NCI-H1436 treated with DMSO at 0.1 percent for 48 hours (cell line): ENCODE results near the gene PPP2R5A.

Experiments
- DNase-seq: peaks from one replicate; lab custom pipeline; 2025; lab: John Stamatoyannopoulos, UW

The PPP2R5A gene

DNA sequence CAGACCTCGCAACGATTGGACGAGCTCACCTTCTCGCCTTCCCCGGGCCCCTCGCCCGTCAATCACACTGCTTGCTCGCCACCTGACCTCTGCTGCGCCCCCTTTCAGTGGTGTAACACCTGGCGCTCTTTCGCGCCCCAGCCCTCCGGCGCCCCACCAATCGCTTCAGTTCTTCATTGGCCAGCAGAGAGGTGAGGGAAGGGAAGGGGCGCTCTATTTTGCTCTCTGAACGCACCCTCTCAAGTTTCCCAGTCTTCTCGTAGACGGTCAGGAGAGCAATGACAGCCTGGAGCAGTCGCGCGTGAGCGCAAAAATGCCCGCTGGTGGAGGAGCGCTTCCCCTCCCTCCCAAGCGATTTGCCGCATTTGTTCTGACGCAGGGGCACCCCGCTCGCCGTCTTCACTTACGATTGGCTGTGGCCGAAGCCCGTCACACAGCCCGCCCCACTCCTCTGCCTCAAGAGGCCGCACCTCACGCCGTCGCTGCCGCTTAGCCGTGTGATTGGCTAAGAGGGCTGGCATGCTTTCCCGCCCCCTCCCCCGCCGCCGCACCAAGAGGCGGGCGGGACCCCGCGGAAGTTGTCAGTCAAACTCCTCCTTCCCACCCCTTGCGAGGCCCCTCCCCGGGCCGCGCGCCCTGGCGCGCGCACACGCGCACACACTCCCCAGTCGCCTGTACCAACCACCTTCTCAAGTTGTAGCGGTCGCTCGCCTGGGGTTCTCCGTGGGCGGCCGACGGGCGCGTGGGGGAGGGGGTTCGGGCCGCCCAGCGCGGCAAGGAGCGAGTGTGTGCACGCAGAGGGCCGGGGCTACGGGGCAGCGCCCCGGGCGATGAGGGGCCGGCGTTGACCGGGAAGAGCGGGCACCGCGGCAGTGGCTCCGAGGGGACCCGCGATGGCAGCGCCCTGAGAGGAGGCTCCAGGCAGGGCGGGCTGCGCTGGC is at the start of gene PPP2R5A:
TSS of gene PPP2R5A (plus strand) at position 667 of the 941 bp plus-strand sequence. CDS start 701 bp downstream, outside the sequence.
- peak; percentile 97 for DNase-seq

DNA sequence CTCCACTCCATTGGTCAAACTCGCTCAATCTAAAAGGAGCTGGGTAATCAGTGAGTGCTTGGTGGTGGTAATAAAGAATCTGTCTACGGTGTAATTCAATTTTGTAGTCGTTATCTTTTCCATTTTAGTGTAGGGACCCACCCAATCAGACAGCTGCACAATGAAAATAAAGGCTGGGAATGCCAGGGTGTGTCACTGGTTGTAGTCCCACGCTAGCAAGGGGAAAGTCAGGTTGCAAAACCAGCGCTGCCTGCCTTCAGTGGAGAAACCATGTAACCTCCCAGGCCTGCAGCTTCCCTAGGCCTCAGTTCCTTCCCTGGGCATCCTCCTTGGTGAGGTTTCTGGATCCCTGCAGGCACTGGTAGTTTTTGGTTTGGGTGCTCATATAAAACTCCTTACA is 49.4 kb upstream of the PPP2R5A start:
- no peak for DNase-seq

DNA sequence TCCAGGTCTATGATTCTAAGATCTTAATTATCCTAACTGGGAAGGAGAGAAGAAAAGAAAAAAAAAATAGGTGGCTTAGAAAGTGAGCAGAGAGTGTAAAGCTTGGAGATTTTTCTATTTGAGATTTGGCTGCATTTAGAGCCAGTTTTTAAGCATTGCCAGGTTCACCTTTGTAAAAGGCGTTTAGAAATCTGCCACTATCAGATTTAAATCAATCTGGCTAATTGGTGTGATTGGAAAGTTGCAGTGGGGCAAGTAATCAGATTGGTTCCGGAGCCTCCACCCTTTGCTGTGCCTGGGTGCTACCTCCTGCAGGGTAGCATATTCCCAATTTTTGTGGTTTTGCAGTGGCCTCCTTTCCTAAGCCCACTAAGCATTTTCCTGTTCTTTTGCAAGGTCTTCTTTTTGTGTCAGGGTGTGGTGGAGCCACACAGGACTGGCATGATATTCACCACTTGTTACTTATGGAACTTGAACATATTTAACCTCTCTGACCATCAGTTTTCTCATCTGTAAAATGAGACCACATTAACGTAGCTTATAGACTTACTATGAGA is 48.5 kb upstream of the PPP2R5A start:
- no peak for DNase-seq

DNA sequence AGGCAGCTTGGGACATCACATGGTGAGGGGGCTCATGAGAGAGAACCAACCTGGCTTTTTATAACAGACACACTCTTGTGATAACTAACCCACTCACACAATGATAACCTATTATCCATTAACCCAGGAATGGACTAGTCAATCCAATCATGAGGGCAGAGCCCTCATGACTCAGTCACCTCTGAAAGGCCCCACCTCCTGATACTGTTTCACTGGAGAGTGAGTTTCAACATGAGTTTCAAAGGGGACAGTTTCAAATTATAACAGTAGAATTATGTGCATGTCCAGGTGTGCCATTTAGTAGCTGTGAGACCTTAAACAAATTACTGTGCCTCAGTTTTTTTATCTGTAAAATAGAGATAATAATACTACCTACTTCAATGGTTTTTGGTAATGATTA is 47.6 kb upstream of the PPP2R5A start:
- no peak for DNase-seq

DNA sequence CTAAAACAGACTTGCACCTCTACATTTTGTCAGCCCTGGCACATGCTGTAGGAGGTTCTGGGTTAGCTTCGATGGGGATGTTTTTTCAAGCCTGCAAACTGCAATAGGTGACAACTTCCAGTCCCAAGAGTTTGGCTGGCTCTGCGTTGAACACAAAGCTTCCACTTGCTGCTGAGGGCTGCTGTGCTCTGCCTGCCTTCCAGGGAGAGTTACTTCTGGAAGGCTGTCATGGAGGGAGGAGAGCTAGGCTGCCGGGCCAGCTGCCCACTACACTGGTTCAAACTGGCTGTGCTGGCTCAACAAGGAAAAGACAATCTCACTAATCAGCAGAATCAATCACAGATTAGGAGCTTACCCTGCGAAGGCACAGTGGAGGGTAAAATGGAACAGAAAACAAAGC is 46.7 kb upstream of the PPP2R5A start:
- no peak for DNase-seq

DNA sequence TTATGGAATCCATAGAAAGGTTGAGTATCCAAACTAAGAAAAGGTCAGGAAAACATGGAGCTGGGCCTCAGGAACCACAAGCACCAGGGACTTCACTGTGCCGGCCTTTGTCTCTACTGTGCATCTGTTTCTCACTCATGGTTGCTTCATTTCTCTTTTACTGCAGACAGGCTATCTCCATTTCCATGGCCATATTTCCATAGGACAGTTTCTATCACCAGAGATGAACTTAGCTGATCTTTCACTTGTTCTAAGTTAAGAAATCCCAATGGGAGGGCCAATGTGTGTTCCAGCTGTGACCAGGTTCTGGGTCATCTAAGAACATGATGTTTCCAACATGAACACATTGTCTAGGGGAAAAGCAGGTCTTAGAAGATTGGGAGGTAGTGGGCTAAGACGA is 43.7 kb upstream of the PPP2R5A start:
- DNase-seq, result no peak

DNA sequence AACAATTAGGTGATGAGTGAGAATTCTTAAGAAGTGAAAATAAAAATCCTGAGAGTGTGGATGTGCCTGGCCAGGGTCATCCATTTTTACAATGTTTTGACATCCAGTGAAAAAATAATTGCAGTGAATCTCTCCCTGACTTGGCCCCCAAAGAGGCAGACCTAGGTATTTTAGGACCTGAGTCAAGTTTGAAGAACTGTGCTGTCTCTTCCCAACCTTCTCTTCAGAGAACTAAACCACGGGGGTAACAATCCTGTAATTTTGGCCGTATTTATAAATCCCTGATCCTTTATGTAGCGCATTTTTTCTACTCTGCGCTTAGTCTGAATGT is 43.3 kb upstream of the PPP2R5A start:
- no peak for DNase-seq

DNA sequence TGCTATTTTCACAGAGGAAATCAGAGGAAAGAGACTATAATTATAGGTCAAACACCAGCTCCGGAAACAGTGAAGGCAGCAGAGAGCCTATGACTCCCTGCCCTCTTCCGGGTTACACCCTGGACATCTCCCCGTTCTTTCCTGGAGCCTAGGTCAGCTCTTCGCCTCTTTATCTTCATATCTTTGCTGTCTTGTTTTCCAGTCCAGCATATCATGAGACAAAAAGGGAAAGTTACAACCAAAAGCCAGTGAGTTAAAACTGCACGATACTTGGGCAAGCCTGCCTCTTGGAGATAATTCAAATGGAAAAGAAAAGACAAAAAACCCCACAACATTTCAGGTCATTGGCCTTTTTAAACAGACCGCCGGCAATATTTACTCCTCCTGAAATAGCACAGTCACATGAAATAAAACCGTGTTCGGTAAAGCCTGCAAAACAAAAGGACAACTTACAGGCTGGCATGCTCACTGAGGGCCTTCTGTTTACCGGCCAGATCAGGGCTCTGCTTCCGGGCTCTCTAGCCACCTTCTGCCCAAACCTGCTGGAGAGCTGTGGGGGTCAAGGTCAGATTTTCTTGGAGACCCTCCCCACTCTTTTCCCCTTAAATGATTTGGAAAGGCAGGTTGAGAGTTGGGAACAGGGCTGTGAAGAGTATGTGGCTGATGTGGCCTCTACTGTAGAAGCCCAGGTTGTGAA is 42.8 kb upstream of the PPP2R5A start:
- DNase-seq, result no peak

DNA sequence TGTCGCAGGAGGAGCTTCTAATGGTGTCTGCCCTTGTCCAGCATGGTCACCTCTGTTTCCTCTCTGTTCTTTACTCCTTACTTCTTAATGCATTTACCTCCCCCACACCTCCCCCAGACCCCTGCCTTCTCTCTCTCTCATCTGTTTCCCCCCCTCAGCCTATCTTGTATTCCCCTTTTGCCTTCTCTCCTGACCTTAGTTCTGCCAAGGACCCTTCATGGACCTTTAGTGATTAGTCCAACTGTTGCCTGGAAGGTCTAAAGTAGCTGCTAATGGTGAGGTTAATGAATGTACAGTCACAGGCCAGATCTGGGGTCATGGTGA is 42.3 kb upstream of the PPP2R5A start:
- no peak for DNase-seq

DNA sequence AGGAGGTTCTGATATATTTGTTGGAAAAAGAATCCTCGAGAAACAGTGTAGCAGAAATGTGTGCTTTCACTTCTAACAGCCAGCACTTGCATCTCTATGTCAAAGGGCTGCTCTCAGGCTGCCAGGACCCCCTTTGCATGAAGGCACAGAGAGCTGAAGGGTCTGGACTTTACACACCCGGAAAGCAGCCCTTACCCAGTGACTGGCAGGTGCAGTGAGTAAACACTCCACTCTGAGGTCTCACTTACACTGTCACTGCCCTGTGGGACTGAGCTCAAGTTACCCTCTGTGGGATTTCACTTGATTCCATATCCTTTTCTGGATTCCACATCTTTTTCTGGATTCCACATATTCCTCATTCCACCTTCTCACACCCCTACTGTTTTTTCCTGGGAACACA is 40.8 kb upstream of the PPP2R5A start:
- peak; percentile 22 for DNase-seq

DNA sequence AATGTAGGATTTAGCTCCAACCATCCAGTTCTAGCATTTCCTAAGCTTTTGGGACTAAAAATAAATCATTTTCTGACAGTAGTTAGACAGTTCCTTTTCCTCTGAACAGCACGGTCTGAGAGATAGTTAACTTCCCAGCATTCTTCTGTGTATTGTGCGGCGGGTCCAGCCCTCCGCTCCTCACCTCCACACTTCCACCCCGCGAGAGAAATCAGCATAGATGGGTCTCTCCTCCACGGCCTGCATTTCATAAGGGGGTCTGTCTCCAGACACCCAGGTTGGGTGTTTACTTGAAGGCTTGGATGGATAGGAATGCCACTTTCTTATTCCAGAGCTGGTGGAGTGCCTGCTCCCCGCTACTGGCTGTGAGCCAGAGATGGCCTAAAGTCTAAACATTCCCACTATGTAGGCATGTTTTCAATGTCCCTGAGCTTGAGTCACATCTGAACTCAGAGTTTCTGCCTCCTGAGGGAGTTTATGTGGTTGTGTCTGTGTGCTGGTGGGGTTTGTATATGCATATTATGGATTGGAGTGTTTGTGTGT is 38.0 kb upstream of the PPP2R5A start:
- DNase-seq, result no peak

DNA sequence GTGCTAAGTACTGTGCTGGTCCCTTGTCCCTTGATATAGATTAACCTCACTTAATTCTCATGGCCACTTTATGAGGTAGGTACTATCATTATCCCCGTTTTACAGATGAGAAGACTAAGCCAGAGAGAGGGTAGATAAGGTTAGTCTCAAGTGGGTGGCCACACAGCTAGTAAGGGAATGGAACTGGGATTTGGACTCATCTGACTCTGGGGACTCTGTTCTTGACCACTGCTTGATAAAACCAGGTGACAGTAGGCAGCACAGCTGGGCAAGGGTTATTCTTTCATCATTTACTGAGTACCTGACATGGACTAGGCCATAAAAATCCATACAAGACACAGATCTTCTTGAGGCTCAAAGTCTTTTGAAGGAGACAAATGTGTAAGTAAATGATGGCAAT is 37.2 kb upstream of the PPP2R5A start:
- no peak for DNase-seq

DNA sequence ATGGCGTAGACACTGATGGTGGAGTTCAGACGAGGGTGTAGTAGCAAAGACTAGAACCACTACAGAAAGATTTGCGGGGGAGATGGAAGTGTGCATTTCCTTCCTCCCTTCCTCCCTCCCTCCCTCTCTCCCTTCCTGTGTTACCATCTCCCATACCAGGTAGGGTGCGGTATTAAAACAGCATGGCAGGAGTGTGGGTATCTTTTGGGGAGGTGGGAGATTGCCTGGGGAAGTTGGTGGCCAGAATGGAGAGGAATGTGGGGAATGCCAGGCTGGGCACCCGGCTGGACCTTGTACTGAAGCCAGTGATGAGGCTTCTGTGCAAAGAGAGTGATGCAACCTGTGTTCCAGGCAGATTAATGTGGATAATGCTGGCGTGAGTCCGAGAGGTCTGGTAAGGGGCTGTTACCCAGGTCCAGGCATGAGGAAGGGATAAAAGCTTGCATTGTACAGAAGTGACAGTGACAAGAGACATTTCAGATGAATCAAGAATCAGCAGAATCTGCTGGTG is 30.3 kb upstream of the PPP2R5A start:
- DNase-seq, result no peak

DNA sequence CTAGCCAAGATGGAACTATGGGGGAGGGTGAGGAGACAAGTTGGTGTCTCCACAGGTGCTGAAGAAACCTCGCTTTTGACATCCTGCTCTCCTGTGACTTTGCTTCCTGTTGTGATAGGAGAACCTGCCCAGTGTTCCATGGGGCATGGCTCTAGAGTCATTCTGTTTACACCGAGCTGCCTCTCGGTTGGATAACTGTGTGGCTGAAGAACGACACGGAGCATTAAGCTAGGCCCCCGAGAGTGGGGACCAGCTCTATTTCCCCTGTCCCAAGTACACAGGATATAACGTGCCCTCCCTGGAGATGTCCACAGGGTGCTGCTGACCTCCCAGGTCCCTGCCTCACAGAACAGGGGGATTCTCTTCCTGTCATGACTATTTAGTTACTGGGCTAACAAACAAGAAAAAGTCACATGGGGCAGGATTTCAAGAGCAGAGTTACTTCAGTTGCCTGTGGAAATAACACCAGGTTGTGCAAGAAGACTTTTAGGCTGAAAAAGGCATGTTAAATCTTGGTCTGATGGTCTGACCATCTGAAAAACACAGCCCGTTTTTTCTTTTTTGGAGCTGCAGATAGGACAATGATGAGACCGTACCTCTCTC is 29.4 kb upstream of the PPP2R5A start:
- no peak for DNase-seq

DNA sequence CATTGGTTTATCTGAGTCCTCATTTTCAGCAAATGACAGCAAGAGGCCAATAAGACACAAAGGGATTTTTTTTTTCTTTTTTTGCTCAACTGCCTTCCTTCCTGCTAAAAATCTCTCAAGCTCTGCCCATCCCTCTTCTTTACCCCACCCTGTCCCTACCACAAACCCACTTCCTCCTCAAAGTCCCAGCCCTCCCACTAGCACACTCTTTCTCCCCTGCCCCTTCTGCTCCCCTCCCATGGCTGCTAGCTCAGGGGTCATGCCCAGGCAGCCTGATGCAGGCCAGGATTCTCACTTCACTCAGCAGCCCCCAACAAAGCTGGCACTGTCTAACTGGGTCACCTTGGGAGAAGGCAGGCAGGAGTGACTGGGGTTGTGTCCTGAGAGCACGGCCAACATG is 28.8 kb upstream of the PPP2R5A start:
- no peak for DNase-seq

DNA sequence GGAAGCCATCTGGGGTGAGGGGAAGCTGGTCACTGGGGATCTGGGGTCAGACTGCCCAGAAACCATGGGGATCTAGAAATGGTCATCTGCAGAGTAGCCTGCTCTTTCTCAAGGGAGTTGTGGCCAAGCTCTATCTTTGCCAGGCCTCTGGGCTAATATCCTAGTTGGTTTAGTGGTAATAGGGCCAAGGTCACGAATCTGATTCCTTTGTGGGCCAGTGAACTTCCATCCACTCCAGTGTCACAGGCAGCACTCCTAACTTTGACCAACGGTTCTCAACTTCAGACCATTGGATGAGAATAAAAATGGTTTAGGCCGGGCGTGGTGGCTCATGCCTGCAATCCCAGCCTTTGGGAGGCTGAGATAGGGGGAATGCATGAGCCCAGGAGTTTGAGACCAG is 28.1 kb upstream of the PPP2R5A start:
- DNase-seq, result no peak

DNA sequence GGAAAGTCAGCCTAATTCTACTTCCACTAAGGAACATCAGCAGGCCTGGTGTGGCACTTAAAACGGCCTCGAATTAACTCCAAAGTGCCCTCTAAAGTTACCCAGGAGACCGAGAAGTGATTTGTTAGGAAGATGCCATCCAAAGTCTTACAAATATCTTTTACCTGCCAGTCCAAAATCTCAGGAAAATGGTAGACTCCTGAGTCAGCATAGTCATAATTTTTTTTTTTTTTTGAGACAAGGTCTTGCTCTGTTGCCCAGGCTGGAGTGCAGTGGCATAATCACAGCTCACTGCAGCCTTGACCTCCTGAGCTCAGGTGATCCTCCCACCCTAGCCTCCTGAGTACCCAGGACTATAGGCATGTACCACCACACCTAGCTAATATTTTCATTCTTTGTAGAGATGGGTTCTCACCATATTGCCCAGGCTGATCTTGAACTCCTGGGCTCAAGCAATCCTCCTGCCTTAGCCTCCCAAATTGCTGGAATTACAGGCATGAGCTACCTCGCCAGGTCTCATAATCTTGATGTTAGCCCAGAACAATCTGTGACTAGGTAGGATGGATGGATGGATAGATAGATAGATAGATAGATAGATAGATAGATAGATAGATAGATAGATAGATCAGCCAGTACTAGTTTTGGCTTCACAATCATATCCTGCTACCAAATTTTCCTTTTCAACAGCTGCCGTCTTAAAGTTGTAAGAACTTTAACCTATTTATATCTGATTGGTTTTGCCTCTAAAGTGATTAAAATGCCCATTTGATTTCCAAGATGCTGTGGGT is 25.3 kb upstream of the PPP2R5A start:
- DNase-seq, result no peak

DNA sequence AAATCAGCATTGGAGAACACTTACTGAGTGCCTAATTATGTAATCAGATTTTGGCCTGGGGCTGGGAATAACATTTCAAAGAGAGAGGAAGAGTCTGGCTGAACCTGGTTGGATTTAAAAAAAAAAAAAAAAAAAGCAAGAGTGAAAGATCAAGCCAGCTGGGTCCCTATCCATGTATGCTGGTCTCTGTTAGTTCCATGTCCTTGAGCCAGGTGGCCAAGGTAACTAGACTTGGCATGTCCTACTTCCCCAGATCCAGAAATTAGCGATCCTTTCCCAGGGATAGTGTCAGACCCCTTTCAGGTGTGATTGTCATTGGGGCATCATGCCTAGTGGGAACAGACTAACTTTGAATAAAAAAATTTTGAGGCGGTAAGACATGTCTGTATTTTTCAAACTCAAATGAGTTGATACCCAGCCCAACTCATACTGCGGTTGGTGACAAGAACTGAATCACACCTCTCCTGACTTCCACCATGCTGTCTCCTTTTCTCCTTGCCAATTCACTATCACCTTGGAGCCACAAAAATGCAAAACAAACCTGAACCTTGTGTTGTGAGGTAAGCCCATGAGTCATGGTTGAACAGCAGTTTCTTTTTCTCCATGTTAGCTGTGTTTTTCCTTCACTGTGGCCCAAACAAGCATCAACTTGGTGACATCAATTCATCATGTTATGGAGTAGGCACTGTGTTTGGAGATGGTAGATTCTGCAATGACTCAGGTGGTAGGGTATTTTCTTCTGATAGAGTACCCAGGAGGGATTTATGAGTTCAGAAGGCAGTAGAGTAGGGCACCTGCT is 24.5 kb upstream of the PPP2R5A start:
- no peak for DNase-seq

DNA sequence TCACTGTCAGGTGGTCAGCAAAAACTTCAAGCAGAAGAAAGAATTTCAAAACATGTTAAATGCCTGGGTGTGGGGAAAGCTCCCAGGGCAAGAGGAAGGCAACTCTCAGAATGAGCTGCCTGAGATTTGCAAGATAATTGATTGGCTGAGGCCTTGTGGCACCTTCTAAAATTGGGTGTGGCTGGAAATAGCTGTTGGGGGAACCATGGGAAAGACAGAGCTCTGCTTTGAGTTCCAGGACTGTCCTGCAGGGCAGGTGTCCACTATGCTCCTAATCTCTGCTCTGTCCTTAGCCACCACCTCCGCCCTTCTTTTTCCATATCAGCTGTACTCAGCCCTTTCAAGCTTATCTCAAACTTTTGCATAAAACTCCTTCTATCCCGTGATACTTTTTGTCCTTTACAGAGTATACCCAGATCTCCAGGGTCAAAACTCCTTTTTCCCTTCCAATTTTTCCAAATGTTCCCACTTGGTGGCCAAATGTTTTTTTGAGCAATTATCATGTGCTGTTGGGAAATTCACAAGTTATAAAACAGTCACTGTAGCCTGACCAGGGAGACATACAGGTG is 23.8 kb upstream of the PPP2R5A start:
- DNase-seq, result no peak

DNA sequence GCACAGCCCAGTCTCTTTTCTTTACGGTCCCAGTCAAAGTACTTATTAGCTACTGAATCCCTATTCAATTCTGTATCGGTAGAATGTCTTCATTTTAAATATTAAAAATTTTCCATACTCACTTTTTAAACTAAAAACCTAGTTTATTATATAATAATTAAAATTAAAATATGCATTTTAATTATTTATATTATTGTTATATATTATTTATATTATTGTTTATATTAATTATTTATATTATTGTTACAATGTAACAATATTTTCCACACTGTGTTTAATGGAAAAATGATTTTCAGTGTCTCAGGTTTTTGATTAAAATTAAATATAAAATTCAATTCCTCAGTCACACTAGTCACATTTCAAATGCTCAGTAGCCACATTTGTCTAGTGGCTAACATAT is 18.2 kb upstream of the PPP2R5A start:
- DNase-seq, result no peak
